Activated CD4-positive, alpha-beta T cell treated with anti-CD3 and anti-CD28 coated beads for 48 hours (primary cell): Measurements from ENCODE around the gene STK24.

Experiments used
- DNase-seq: peaks from one replicate; pipeline ENCODE4 v3.0.0-alpha.2; 2020

STK24 gene

DNA sequence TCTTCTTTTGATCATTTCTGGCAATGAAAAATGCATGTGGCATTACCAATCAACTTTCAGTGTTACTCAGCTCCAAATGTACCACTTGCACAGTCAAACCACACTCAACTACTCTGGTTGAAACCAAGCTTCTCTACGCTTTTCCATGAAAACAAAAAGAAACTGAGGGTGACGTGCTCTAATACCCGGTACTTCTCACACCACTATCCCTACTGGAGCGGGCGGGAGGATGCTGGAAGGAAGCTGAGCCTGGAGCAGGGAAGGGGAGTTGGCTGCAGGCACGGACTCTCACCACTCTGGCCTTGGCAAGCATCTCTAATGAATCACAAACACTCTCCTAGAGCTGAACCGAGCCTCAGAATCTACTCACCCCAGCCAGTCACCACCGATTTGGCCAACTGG lies 48.2 kb downstream of the STK24 start:
- peak; percentile 28 for DNase-seq

DNA sequence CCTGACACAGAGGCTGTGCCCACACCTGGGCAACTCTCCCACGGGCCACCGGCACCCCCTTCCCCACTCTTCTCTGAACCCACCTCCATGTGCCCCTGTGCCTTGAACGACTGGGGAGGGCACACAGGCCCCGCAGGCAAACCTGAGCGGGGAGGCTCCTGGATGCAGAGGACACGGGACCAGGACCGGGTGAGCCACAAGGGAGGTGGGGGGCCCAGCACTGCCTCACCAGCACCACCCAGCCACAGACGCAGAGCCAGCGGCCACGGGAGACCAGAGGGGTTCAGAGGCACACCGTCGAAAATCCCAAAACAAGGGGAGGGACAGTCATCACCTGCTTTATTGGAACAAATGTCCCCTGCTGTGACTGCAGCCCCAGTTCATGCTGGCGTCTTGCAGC lies 49.4 kb downstream of the STK24 start:
- no peak for DNase-seq

DNA sequence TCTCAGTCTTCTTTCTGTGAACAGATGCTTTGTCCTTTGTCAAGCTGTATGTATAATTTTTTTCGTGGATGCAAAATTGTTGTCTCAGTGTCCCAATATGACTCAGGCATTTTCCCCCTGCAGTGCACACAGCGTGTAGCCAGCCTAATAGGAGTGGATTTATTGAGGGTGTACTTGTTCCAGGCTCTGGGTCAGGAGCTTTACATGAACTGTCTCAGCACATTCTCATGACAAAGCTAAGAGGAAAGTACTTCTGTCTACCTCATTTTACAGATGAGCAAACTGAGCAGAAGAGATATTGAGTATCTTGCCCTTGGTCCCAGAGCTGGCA lies 50.8 kb downstream of the STK24 start:
- no peak for DNase-seq

DNA sequence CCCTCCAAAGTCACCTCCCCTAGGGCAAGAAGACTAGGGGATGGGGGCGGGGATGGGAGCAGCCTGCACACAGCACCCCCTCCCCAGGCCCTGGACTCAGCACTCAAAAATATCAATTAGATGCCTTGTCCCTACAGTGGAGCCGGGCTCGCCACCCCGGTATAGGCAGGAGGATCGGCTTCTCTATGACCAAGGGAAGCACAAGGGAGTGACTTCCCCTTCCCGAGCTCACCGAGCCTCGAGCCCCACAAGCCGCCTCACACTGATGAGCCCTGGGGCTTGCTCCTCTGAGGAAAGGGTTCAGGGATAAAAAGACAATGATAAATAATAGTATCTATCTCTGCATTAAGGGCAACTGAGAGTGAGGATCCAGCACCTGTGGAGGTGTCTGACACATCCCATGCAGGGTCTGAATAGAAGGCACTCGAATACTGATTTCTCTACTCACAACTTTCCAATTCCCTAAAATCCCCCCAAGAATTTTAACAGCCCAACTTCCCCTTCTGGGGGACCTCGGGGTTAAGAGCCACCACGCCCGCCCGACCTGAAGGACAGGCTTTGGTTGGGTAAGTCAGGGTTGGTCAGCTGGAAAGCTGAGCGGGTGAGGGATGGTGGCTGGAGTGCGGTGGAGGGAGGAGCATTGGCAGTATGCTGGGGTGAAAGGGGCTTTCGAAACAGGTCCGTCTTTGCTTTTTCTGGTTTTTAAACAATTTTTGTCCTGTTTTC lies 51.3 kb downstream of the STK24 start:
- DNase-seq: no peak

DNA sequence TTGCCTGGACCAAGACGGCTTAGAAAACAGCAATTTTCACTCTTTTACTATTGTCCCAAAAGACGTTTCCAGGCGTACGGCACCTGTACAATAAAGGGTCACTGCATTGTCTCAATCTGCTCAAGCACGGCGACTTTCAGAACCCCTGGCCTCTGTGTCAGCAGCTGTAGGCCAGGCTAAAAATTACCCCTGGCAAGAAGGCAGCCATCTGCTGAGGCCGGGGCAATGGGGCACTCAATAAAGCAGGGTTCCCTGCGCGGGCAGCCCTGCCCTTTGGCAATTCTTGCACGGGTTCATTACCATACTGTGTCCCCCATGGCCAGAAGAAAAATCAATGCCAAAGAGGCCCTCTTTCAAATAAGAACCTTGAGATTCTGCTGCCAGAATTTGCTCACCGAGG lies 52.1 kb downstream of the STK24 start:
- DNase-seq: no peak

DNA sequence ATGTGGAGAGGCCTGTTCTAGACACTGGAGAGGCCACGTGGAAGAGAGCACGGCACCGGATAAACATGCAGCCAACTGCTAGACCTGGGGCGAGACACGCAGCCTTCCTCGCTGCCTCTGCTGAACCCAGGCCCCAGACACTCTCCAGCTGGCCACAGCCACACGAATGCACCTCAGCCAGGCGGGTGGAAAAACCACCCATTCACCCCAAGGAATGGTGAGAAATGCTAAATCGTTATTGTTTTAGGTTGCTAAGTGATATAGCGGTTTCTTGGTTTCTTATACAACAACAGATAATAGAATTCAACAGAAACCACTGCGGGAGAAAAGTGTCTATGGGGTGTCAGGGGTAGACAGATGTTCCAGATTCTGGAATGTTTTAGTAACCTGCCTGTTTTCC lies 52.5 kb downstream of the STK24 start:
- no peak for DNase-seq

DNA sequence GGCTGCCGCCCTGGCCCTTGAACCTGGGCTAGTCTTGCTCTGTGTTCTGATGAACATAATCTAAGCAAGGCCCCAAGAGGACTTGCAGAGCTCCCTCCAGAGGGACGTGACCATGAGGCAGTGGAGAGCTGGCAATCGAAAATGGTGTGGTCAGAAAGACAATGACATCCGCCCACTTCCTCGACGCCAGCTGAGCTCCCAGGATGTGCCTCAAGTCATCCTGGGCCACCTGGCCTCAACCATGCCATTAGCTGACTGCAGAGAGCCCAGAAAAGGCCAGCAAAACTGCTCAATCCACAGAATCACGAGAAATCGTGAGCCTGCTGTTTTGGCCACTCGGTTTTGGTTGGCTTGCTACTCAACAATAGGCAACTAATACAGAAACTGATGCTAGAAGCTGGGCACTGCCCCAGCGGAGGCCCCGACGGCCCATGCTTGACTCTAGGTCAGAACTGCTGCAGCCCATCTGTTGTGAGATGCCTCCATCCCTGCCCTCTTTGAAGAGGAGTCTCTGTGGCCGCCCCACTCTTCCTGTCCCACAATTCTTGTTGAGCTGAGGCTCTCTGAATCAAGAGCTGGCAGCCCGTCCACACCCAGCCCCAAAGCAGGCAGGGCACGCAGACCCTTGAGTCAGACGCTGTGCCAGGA lies 53.3 kb downstream of the STK24 start:
- DNase-seq: peak; percentile 41

DNA sequence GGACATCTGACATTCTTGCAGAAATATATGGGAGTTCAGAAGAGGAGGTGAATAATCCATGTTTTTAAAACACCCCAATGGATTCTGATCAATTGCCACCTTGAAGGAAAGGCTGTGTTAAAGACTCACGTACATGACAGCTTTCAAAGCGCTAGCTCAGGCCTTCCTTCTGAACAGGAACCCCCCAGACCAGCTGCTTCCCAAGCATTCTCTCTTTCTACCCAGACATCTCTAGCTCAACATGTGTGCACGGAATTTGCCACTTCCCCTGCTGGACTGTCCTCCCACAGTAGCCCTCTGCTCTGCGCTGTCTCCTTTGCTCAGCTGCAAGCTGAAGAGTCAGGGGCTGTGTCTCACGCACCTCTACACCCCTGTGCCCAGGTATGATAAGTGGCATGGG lies 54.5 kb downstream of the STK24 start:
- DNase-seq: no peak

DNA sequence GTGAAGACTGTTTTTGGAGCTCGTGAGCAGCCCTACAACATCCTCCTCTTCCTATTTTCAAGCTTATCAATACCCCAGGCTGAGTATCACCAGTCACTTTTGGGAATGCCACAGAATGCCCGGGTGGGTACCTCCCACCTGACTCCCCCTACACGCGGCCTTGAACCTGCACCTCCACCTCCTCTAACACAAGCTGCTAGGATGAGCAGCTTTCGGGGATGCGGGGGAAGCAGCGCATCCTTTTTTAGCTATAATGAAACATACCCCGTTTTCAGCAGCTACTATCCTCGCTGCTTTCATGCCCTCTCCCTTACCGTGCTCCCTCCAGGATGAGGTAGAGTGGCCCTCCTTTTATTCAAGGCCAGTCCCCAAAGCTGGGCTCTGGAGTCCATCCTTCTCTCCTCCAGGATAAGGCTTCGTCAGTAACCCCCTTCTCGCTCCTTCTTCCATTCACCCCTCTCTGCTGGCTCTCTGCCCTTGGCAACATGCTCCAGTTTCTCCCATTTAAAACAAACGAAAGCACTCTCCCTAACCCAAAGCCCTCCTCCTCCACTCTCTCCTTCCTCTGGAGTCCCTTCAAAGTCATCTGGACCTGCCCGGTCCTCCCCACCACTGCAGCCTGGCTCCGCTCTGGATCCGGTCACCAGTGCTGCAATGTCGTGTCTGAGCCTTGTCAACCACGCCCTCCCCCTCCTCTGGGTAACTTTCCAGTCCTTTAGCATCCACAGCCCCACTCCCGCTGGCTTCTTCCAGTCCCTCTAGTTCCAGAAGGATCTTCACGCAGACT lies 55.3 kb downstream of the STK24 start:
- DNase-seq: no peak

DNA sequence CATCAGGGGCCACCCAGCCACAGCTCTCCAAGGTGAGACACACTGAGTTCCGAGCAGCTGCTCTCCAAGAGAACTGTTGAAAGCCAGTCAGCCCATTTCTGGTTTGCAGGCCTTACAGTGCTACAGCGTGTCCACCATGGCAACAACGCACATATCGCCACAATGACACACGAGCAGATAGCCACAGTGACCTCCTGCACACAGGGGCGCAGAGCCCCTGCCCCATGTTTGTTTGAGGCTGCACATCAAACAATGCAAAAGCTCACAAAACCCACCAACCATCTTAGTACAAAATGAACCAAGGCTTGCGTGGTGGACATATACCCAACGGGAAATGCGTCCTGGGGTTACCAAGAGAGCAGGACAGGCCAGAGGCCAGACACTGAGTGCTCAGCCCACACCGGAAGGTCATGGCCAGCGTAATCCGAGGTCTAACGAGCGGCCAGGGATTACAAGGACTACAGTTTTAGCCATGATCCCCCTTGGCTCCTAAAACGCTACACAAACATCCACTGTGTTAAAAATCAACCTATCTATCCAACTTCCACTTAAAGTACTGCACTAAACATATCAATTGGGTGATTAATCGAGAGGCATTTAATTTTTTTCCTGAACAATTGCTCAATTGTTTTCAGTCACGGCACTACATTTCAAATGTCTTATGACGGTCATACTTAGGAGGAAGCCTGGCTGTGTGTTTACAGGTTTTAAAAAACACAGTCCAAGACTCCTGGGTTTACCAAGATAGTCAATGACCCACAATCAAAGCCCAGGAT lies 56.0 kb downstream of the STK24 start:
- no peak for DNase-seq

DNA sequence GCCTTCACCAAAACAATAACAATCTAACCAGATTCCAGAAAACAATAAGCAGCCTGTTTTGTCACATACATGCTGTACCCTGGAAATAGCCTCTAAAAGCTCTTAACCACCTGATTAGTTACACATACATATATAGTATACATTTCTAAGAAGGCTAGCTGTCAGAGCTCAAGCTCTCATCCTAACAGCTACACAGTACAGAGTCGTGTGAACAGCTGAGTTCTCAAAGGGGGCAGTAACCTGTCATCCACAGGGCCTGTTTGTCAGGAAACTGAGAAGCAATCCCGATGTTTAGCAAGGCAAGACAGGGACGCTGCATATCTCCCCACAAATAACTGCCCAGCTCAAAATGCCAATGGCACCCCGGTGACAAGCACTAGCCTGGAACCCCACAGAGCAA lies 56.9 kb downstream of the STK24 start:
- no peak for DNase-seq

DNA sequence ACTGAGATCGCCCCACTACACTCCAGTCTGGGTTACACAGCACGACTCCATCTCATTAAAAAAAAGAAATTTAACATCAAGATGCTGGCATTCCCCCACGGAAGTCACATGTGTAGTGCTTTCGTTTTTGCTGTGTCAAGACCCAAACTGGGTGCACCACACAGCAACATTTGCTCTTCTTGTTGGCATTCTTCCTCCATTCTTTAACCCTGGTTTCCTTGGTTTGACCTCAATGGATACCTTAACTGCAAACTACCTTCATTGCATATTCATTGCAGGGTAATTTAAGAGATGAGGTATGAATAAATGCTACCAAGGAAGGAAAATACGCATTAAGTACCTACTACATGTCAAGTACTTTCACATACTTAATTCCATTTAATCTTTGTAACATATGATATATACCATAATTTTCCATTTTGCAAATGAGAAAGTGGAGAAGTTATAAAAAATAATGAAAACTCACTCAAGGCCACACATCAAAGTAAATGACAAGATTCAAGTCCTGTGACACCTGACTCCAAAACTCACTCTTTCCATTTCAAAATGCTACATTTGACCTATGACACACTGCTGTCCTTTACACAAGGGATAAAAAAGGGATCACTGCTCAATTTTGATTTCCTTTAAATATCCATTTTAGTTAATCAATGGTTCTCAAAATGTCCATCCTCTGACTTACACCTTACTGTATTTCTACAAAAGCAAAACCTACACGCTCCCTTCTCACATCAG lies 59.2 kb downstream of the STK24 start:
- peak; percentile 46 for DNase-seq

DNA sequence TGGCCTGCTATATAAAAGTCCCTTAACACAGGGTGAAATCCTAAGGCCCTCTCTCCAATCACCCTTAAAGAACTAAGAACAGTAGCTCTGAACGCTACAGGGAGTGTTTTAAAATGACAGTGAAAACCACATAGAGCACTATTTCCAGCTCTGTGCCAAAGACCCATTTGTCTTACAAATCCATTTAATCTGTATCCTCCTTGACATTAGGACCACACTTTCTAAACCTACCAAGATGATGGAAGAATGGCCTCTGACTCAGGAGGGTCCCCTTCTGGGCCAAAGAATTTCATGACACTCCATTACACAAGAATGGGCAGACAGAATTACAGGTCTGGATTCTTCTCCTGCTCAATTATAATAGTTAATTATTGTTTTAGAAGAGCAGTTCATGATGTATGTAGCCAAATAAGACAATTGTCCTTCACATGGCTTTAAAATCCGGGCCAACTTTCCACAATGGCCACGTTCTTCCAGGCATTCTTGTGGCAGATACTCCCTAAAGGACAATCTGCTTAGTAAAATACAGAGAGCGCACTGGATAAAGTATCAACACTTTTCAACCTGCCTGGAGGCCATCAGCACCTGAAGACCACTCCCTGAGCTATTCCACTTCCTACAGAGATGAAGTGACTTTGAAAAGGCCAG lies 61.0 kb downstream of the STK24 start:
- DNase-seq: no peak

DNA sequence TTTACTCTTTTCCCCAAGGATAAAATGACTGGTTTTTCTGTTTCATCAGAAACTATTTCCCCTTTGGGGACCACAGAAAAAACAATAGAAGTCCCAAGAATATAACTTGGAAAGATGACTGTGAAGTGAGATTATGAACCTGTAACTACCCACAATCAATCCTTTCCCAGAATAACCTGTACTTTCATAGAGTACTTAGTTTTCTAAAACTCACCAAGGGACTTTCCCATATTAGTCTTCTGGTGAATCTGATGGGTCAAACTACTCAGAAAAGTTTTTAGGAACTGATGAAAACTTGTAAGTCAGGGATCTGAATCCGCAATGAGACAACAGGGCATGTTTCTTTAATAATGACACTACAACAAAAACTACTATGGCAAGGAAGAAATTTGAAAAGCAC lies 62.6 kb downstream of the STK24 start:
- no peak for DNase-seq

DNA sequence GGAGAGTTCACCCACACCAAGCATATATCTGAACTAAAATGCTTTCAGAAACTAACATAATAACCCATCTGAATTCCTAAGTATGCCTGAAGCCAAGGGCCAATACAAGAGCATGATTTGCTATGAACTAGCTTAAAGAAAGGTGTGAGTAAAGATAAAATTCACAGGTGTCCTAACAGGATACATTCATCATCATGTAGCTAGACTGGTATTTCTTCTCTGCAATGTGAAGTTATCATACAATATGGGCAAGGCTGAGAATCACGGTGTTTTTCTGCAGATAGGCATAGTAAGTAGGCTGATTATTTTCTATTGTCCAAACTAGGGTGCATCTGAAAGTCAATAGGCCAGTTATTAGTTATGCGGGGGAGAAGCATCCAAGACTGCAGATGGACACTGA lies 63.1 kb downstream of the STK24 start:
- DNase-seq: no peak

DNA sequence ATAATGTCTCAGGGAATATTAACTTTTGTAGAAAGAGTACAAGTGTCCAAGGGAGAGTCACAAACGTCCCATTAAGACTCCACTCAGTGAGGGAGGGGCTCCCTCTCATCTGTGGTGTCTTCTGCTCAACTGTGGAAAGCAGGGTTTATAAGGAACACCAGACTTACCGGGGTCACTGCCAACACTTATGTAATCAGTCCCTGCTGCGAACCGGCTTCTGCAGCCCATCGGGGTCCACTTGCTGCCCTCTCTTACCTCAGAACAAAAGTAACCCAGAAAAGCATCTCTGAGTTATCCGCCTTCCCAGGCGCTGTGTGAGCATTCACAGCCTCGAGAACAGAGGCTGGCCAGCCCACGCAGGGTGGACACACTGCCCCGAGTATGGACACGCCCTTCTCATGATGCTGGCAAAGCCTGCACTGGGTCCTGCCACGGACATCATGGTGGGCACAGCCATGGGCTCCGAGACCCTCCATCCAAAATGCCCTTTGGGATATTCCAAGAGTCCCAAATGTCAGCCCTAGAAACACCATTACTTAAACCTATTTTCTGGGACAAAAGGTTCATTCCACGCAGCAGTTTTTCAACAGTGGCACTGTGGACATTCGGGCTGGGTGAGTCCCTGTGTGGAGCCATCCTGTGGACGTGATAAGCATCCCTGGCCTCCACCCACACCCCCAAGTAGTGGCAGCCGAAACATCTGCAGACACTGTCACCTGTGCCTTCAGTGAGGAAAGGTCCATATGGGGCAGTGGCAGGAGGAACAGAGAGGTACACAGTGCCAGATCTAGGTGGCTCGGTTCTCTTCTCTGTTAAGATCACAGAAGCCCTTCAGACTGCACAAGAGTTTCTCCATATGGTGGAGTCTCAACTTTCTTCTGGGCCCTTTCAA lies 63.9 kb downstream of the STK24 start:
- no peak for DNase-seq

DNA sequence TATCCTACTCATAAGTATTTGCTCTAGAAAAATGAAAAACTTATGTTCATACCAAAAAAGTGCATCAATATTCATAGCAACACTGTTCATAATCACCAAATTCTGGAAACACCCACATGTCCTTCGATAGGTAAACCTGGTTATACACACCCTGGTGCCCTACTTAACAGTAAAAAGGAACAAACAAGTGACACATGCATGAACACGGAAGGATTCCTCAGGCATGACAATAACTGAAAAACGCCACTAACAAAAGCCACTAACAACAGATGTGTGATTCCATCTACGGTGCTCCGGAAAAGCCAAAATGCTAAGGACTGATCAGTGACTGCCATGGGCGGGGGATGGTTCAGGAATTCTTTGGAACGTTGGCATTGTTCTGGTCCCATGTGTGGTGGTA lies 65.5 kb downstream of the STK24 start:
- no peak for DNase-seq

DNA sequence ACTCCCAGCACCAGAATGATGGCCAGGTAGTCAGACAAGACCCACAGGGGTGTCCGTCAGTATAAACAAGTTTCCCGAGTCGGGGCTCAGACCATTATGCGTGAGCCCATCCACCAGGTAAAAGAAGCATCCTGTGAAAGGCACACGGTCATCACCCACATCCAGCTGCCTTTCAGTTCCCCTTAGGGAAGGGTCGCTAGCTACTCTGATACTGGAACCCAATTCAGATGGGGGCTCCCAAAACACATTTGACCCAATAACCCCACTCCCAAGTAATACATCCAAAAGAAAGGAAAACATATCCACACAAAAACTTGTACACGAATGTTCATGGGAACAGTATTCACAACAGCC lies 66.8 kb downstream of the STK24 start:
- DNase-seq: no peak

DNA sequence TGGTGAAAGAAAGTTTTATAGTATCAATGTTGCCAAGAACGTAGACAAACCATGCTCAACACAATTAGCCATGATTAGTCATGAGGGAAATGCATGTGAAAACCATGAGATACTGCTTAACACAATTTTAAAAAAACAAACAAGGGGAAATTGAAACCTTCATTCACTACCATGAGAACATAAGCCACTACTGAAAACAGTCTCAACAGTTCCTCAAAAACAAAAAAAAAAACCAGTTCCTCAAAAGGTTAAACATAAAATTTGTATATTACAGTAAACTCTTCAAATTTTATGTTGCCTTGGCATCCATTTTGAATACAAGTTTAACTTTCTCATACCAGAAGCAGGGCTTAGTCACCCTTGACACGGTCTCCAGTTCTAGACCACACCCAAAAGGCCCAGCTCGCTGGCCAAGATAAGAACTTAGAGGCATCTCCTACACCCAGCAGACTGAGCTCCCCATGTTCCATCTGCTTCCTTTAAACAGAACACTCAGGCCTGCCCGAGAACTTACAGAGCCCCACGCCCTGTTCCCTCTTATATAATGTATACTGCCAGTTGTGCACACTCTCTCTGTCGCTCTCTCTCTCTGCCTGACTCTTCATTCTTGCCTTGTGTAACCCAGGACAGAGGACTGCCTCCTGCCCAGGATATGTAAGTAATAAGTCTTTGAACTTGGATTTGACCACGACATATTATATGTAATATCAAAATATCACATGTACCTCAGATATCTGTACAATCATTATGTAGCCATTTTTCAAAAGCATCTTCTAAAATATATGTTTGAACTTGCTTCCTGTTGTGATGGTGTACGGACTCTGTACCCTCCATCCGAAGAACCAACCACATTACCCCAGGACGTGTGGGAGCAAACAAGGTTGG lies 67.4 kb downstream of the STK24 start:
- peak; percentile 69 for DNase-seq

DNA sequence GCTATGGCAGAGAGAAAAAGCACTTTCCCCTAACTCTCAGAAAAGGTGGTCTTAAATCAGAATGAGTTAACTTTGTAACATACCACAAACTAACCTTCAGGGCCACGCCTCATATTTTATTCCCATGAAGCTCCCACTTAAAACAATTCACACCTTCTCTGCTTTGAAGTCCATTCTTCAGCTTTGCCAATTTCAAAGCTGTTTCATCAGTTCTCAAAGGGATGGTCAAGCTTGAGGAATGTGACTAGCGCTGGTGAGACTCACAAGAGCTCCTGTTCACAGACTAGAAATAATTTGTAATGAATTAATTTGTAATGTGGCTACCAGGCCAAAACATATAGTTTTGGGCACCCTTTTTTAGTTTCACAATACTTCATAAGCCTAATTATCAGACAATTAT lies 68.2 kb downstream of the STK24 start:
- no peak for DNase-seq
